Measurements from ENCODE around the gene CDH23.

CDH23 gene

GRCh38 chr10:71784679-71785272 is 388.1 kb downstream of the CDH23 start:
- POLR2A ChIA-PET: no interaction called here
- no peak overlapping the region for H3K4me3 ChIP-seq (ENCODE audit: low read depth, low read length)
- TF ChIP-seq CTCF (IDR thresholded peaks at IDR 0.05; ENCODE audit: insufficient read depth, low read length, missing control alignments): no peak
- DNase-seq (ENCODE audit: low read depth, low spot score): no peak
- CTCF ChIA-PET: interaction anchor here (1.4 to 6.0 kb wide), 2 partner anchors 9 to 12 kb away, joined by 4 to 31 read pairs; partner anchors contain the start of gene VSIR

- H3K4me3 ChIP-seq (ENCODE audit: low read depth, low read length): no peak overlapping the region
- ChIA-PET CTCF (no interaction called here), POLR2A (no interaction called here)
- no peak for DNase-seq (ENCODE audit: low read depth, low spot score)
- no peak for TF ChIP-seq CTCF (IDR thresholded peaks at IDR 0.05; ENCODE audit: insufficient read depth, low read length, missing control alignments)
Observed at GRCh38 chr10:71788954-71789353, 392.2 kb downstream of the CDH23 start.

- H3K4me3 ChIP-seq (ENCODE audit: low read depth, low read length): no peak overlapping the region
- DNase-seq (ENCODE audit: low read depth, low spot score): no peak
- CTCF ChIA-PET: no interaction called here
- no peak for TF ChIP-seq CTCF (IDR thresholded peaks at IDR 0.05; ENCODE audit: insufficient read depth, low read length, missing control alignments)
- POLR2A ChIA-PET: no interaction called here
Observed at GRCh38 chr10:71789871-71790270, 393.2 kb downstream of the CDH23 start.

- CTCF ChIA-PET: no interaction called here
- no peak for TF ChIP-seq CTCF (IDR thresholded peaks at IDR 0.05; ENCODE audit: insufficient read depth, low read length, missing control alignments)
- POLR2A ChIA-PET: no interaction called here
- no peak overlapping the region for H3K4me3 ChIP-seq (ENCODE audit: low read depth, low read length)
- no peak for DNase-seq (ENCODE audit: low read depth, low spot score)
Observed at GRCh38 chr10:71790749-71791440, 394.2 kb downstream of the CDH23 start.

GRCh38 chr10:71795248-71795647 is 398.5 kb downstream of the CDH23 start:
- CTCF ChIA-PET: interaction anchor here (1.2 kb wide), 1 partner anchor 242 kb away, joined by 3 read pairs; no protein-coding TSS in a partner anchor
- no peak overlapping the region for H3K4me3 ChIP-seq (ENCODE audit: low read depth, low read length)
- no peak for DNase-seq (ENCODE audit: low read depth, low spot score)
- POLR2A ChIA-PET: no interaction called here
- TF ChIP-seq CTCF (IDR thresholded peaks at IDR 0.05; ENCODE audit: insufficient read depth, low read length, missing control alignments): no peak

GRCh38 chr10:71796749-71797405 is 400.2 kb downstream of the CDH23 start:
- ChIA-PET CTCF (interaction anchor here (0.7 to 1.3 kb wide), 2 partner anchors 24 to 412 kb away, joined by 3 read pairs; partner anchors contain the start of gene VSIR), POLR2A (interaction anchor here (0.5 kb wide), 1 partner anchor 1006 kb away, joined by 5 read pairs; no protein-coding TSS in a partner anchor)
- no peak for TF ChIP-seq CTCF (IDR thresholded peaks at IDR 0.05; ENCODE audit: insufficient read depth, low read length, missing control alignments)
- no peak for DNase-seq (ENCODE audit: low read depth, low spot score)
- H3K4me3 ChIP-seq (ENCODE audit: low read depth, low read length): no peak overlapping the region
